Tibial nerve (tissue), 4 donors: ENCODE results near the gene PPP4R4. TPM values are rescaled to one million over a fixed set of nuclear protein-coding genes. Genes with fewer than 3 reads are reported as not detected.

Source experiments
- DNase-seq, 2 donors: peaks; one replicate each; pipeline ENCODE4 v3.0.0-alpha.2; 2019; ENCODE audit warnings: low spot score in 2 of 2
- H3K27ac ChIP-seq, 4 donors: fragments of 200-600 bp; sonication (generic) in 3 of 4; one replicate each; pipeline ENCODE4 v1.5.1; 2017 to 2019; ENCODE audit warnings: mild to moderate bottlenecking in 1 of 4
- H3K27me3 ChIP-seq, 2 donors: fragments of 200-600 bp; sonication (generic) in 1 of 2; one replicate each; pipeline versions ENCODE4 v1.5.1 to v1.6.0; 2017 to 2019
- H3K36me3 ChIP-seq, 3 donors: fragments of 200-600 bp; sonication (generic); one replicate each; pipeline ENCODE4 v1.5.1; 2018 to 2019
- H3K4me1 ChIP-seq, 4 donors: fragments of 200-600 bp; sonication (generic) in 3 of 4; one replicate each; pipeline ENCODE4 v1.5.1; 2017 to 2019
- H3K4me3 ChIP-seq, 4 donors: fragments of 200-600 bp; sonication (generic) in 3 of 4; one replicate each; pipeline ENCODE4 v1.5.1; 2017 to 2019; ENCODE audit warnings: mild to moderate bottlenecking in 1 of 4, moderate library complexity in 1 of 4
- H3K9me3 ChIP-seq, 4 donors: fragments of 200-600 bp; sonication (generic) in 3 of 4; one replicate each; pipeline ENCODE4 v1.5.1; 2017 to 2019
- CTCF ChIP-seq, 5 experiments: fragments of 200-600 bp in 3 of 5; fragments of 450-650 bp in 2 of 5; sonication (generic) in 3 of 5; IDR thresholded peaks; one replicate each; pipeline ENCODE4 v1.5.1; 2016 to 2019; ENCODE audit warnings: antibody characterized with exemption in 5 of 5, mild to moderate bottlenecking in 3 of 5, moderate library complexity in 2 of 5
- EP300 ChIP-seq, 2 donors: sonication (generic); formaldehyde crosslinking; IDR thresholded peaks; one replicate each; pipeline ENCODE4 v1.6.1; 2017; ENCODE audit warnings: antibody characterized with exemption in 2 of 2, mild to moderate bottlenecking in 1 of 2
- POLR2A ChIP-seq, 2 donors: fragments of 450-650 bp; IDR thresholded peaks; one replicate each; pipeline ENCODE4 v1.6.1; 2017; ENCODE audit warnings: antibody characterized with exemption in 2 of 2, mild to moderate bottlenecking in 2 of 2, moderate library complexity in 2 of 2
- WGBS, 2 donors: methylation state at CpG; one replicate each; pipeline ENCODE4 v1.1.5; 2018; 5-methylcytosine and 5-hydroxymethylcytosine counted together
- total RNA-seq, 4 donors: library from RNA; depleted of rRNA; stranded (reverse); fragments of >200 nt; gene quantifications; one replicate each; pipeline ENCODE4 v1.1.0, GENCODE V29; 2016

PPP4R4 gene
- total RNA-seq, 4 donors from 2014 or later: 1.2 to 9.0 (median 3.4) TPM

DNA sequence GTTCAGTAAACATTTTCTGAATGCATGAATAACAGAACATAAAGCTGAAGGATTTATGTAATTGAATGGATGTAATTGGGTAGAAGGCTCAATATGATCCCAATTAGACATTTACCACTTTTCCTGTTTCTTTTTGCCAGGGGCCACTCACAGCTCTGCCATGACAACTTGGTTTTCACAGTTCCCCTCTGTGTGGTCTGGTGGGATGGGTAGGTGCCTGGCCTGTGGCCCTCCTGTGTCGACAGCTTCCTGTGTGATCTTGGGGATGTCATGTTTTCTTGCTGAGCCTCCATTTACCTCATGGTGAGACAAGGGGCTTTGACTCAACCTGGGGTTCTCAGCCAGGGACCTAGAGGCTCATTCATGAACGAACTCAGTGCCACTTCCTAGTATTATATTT lies 131.5 kb downstream of the PPP4R4 start:
- no peak overlapping the region for H3K27ac ChIP-seq
- no peaks in the 10 kb centered on the region for H3K4me1 ChIP-seq
- H3K9me3 ChIP-seq: peaks cover 0 to 34% (median 0%) of the 10 kb centered on the region in 4 donors
- H3K27me3 ChIP-seq: no peaks in the 10 kb centered on the region
- WGBS, 2 donors: 63 to 74% methylated on average over 2 of the region's 2 CpGs
- H3K36me3 ChIP-seq: no peaks in the 10 kb centered on the region
- no peak for DNase-seq
- TF ChIP-seq POLR2A (IDR thresholded peaks at IDR 0.05) (no peak), CTCF (IDR thresholded peaks at IDR 0.05) (no peak), EP300 (IDR thresholded peaks at IDR 0.05) (no peak)
- H3K4me3 ChIP-seq: no peak overlapping the region

GRCh38 chr14:94306047-94306978 lies 132.2 kb downstream of the PPP4R4 start:
- Histone ChIP-seq H3K4me3 (no peak overlapping the region), H3K9me3 (peaks cover 0 to 34% (median 0%) of the 10 kb centered on the region in 4 donors), H3K4me1 (no peaks in the 10 kb centered on the region), H3K27me3 (no peaks in the 10 kb centered on the region), H3K27ac (no peak overlapping the region), H3K36me3 (no peaks in the 10 kb centered on the region)
- no peak for DNase-seq
- 75 to 78% methylated on average over 12 of the region's 12 CpGs for WGBS, 2 donors
- TF ChIP-seq POLR2A (IDR thresholded peaks at IDR 0.05) (no peak), CTCF (IDR thresholded peaks at IDR 0.05) (no peak)

GRCh38 chr14:94307410-94307992 lies 133.4 kb downstream of the PPP4R4 start:
- H3K4me1 ChIP-seq: no peaks in the 10 kb centered on the region
- H3K4me3 ChIP-seq: no peak overlapping the region
- no peaks in the 10 kb centered on the region for H3K36me3 ChIP-seq
- DNase-seq: no peak
- no peak overlapping the region for H3K27ac ChIP-seq
- no peaks in the 10 kb centered on the region for H3K27me3 ChIP-seq
- TF ChIP-seq EP300 (IDR thresholded peaks at IDR 0.05) (no peak), POLR2A (IDR thresholded peaks at IDR 0.05) (no peak), CTCF (IDR thresholded peaks at IDR 0.05) (no peak)
- 20 to 37% methylated on average over 5 of the region's 5 CpGs for WGBS, 2 donors
- peaks cover 0 to 31% (median 0%) of the 10 kb centered on the region in 4 donors for H3K9me3 ChIP-seq

DNA sequence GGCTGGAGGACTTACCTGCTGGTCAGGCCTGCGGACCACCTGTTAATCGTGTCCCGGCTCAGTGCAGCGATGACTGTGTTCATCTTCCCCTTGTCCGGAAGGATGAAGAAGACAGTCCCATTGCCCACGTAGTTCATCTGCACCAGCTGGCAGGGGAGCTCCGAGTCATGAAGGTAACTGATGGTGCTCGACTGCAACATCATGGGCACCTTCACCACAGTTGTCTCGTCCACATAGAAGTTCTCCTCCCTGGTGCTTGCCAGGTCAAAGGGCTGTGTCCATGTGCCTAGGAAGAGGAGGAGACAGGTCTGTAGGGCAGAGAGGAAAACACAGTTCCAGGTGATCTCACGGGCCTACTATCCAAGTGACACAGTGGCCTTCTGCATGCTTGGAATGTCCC lies 135.6 kb downstream of the PPP4R4 start:
- H3K27me3 ChIP-seq: no peaks in the 10 kb centered on the region
- H3K36me3 ChIP-seq: no peaks in the 10 kb centered on the region
- no peaks in the 10 kb centered on the region for H3K4me1 ChIP-seq
- H3K4me3 ChIP-seq: no peak overlapping the region
- 86 to 93% methylated on average over 8 to 10 of the region's 10 CpGs for WGBS, 2 donors
- TF ChIP-seq EP300 (IDR thresholded peaks at IDR 0.05) (no peak), POLR2A (IDR thresholded peaks at IDR 0.05) (no peak), CTCF (IDR thresholded peaks at IDR 0.05) (no peak)
- DNase-seq: no peak
- H3K9me3 ChIP-seq: peaks cover 0 to 30% (median 0%) of the 10 kb centered on the region in 4 donors
- H3K27ac ChIP-seq: no peak overlapping the region

DNA sequence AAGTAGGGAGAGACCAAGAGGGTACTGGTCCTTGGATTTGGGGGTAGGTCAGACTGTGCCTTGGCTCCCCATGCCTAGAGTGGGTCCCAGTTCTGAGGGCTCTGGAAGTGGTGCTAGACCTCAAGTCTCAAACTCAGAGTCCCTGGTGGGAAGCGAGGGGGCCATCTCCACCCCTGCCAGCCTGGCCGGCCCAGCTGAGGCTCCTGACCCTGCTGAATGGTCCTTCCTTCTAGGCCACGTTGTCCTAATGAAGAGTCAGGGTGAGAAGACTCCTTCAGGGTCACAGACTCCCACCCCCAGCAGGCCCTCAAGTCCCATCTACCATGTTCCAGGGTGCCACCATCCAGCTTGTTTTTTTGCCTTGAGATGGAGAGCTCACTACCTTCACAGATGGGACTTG lies 136.1 kb downstream of the PPP4R4 start:
- Histone ChIP-seq H3K4me3 (no peak overlapping the region), H3K27me3 (no peaks in the 10 kb centered on the region), H3K27ac (no peak overlapping the region), H3K9me3 (peaks cover 0 to 30% (median 0%) of the 10 kb centered on the region in 4 donors), H3K4me1 (no peaks in the 10 kb centered on the region), H3K36me3 (no peaks in the 10 kb centered on the region)
- DNase-seq: no peak
- 68 to 90% methylated on average over 2 to 3 of the region's 3 CpGs for WGBS, 2 donors
- TF ChIP-seq CTCF (IDR thresholded peaks at IDR 0.05): no peak
- no peak for TF ChIP-seq EP300 (IDR thresholded peaks at IDR 0.05)
- no peak for TF ChIP-seq POLR2A (IDR thresholded peaks at IDR 0.05)
